B cell (primary cell): ENCODE measurements around the gene GRIK2. TPM values are rescaled to one million over a fixed set of nuclear protein-coding genes. Genes with fewer than 3 reads are reported as not detected.

ENCODE experiments used
- ATAC-seq: fragments of 200-7000 bp; cut with Tn5 transposase; one replicate; pipeline ENCODE4 v1.10.0; 2021; ENCODE audit warnings: low read depth, mild to moderate bottlenecking, moderate number of reproducible peaks, moderate library complexity
- CTCF ChIA-PET: fragments of 350-600 bp; sonication (Branson Sonifier 250); formaldehyde crosslinking; loops from one replicate; lab custom pipeline; 2021; ENCODE audit warnings: antibody characterized with exemption, inconsistent platforms; lab: Charles Lee
- POLR2A ChIA-PET: fragments of 350-600 bp; sonication (Branson Sonifier 250); formaldehyde crosslinking; loops from one replicate; lab custom pipeline; 2021; ENCODE audit warnings: antibody characterized with exemption; lab: Charles Lee
- DNase-seq: peaks from one replicate; pipeline ENCODE4 v3.0.0; 2013
- H2AFZ ChIP-seq: 2 replicates; pipeline ENCODE4 v1.6.1; 2012; ENCODE audit warnings: mild to moderate bottlenecking, low read depth, low read length; ENCODE audit not compliant: insufficient read depth, poor library complexity, severe bottlenecking
- H3K27ac ChIP-seq, 2 donors: 1 replicate in 1 of 2; 2 replicates in 1 of 2; pipeline ENCODE4 v1.5.1; 2012 to 2013; ENCODE audit warnings: low read length in 2 of 2, mild to moderate bottlenecking in 2 of 2, moderate library complexity in 1 of 2
- H3K27me3 ChIP-seq, 4 experiments: fragments of 200-600 bp in 1 of 4; sonication (generic) in 1 of 4; replicated peaks in 1 of 4; 1 replicate in 2 of 4; 2 replicates in 2 of 4; pipeline versions ENCODE4 v1.6.1 to v1.7.0; 2013 to 2016; ENCODE audit warnings: low read length in 3 of 4, mild to moderate bottlenecking in 2 of 4, mixed read lengths in 1 of 4, moderate library complexity in 1 of 4; ENCODE audit not compliant: insufficient read depth in 4 of 4, control insufficient read depth in 3 of 4; ENCODE audit errors: control extremely low read depth in 1 of 4
- H3K36me3 ChIP-seq, 2 experiments: replicated peaks in 1 of 2; 1 replicate in 1 of 2; 2 replicates in 1 of 2; pipeline versions ENCODE4 v1.6.1 to v1.7.1; 2013; ENCODE audit warnings: low read length in 1 of 2; ENCODE audit not compliant: insufficient read depth in 2 of 2, control insufficient read depth in 1 of 2; ENCODE audit errors: control extremely low read depth in 1 of 2, extremely low read depth in 1 of 2
- H3K4me1 ChIP-seq, 2 donors: fragments of 200-600 bp in 1 of 2; sonication (generic) in 1 of 2; 1 replicate in 1 of 2; 2 replicates in 1 of 2; pipeline versions ENCODE4 v1.5.1 to v1.6.1; 2013 to 2017; ENCODE audit warnings: low read length in 2 of 2; ENCODE audit not compliant: control insufficient read depth in 2 of 2, insufficient read depth in 2 of 2
- H3K4me2 ChIP-seq: replicated peaks from 2 replicates; pipeline ENCODE3; 2012; ENCODE audit warnings: mild to moderate bottlenecking, low read depth, low read length; ENCODE audit not compliant: poor library complexity, severe bottlenecking
- H3K4me3 ChIP-seq, 5 experiments: fragments of 200-600 bp in 1 of 5; sonication (generic) in 1 of 5; 1 replicate in 3 of 5; 2 replicates in 2 of 5; pipeline versions ENCODE4 v1.5.1 to v1.7.0; 2011 to 2016; ENCODE audit warnings: low read length in 4 of 5, mild to moderate bottlenecking in 4 of 5, low read depth in 2 of 5, control low read depth in 1 of 5, moderate library complexity in 1 of 5; ENCODE audit not compliant: insufficient read depth in 1 of 5; ENCODE audit errors: control extremely low read depth in 1 of 5, extremely low read depth in 1 of 5
- H3K79me2 ChIP-seq: fragments of 200-600 bp; sonication (generic); one replicate; pipeline ENCODE4 v1.6.0; 2016; ENCODE audit warnings: low read length; ENCODE audit not compliant: control insufficient read depth, insufficient read depth
- H3K9ac ChIP-seq: fragments of 200-600 bp; sonication (generic); 2 replicates; pipeline ENCODE4 v1.6.1; 2017; ENCODE audit warnings: mild to moderate bottlenecking, low read length, moderate library complexity
- H3K9me3 ChIP-seq, 3 donors: one replicate each; pipeline versions ENCODE4 v1.6.1 to v1.7.1; 2013; ENCODE audit warnings: low read length in 2 of 3; ENCODE audit not compliant: control insufficient read depth in 2 of 3, insufficient read depth in 1 of 3; ENCODE audit errors: control extremely low read depth in 1 of 3
- H4K20me1 ChIP-seq: 2 replicates; pipeline ENCODE4 v1.6.0; 2012; ENCODE audit warnings: mild to moderate bottlenecking, low read length; ENCODE audit not compliant: insufficient read depth, control insufficient read depth, poor library complexity, severe bottlenecking
- H3K27ac Mint-ChIP-seq: one replicate; pipeline ENCODE4 v1.8.0; 2021; ENCODE audit warnings: mixed read lengths
- H3K27me3 Mint-ChIP-seq: one replicate; pipeline ENCODE4 v1.8.0; 2021; ENCODE audit warnings: mixed read lengths
- H3K4me1 Mint-ChIP-seq: one replicate; pipeline ENCODE4 v1.8.0; 2021; ENCODE audit warnings: mixed read lengths
- H3K4me3 Mint-ChIP-seq: one replicate; pipeline ENCODE4 v1.8.0; 2021; ENCODE audit warnings: mixed read lengths
- H3K9me3 Mint-ChIP-seq: one replicate; pipeline ENCODE4 v1.8.0; 2022; ENCODE audit warnings: mixed read lengths; ENCODE audit not compliant: insufficient read depth
- CTCF ChIP-seq: fragments of 200-600 bp; IDR thresholded peaks from one replicate; pipeline ENCODE4 v1.8.0; 2022; ENCODE audit warnings: antibody characterized with exemption, mild to moderate bottlenecking
- EZH2 ChIP-seq: IDR thresholded peaks from 2 replicates; pipeline ENCODE4 v1.6.1; 2012; ENCODE audit warnings: borderline replicate concordance, low read depth, mild to moderate bottlenecking, moderate library complexity, low read length; ENCODE audit not compliant: insufficient read depth, poor library complexity, severe bottlenecking
- WGBS: methylation state at CpG from one replicate; pipeline ENCODE4 v1.1.5; 2013; ENCODE audit warnings: missing lambda C conversion rate; ENCODE audit not compliant: insufficient coverage; 5-methylcytosine and 5-hydroxymethylcytosine counted together
- intact Hi-C: fragments of 100-400 bp; cut with micrococcal nuclease; formaldehyde crosslinking; loops from one replicate; pipeline ENCODE4 v1.10.0; 2022
- polyA plus RNA-seq: library from polyadenylated mRNA; depleted of rRNA; stranded (reverse); fragments of >200 nt; gene quantifications from 2 replicates; pipeline ENCODE4 v1.2.3, GENCODE V29; 2012
- total RNA-seq, 2 donors: library from RNA; stranded (reverse); fragments of 120-200 nt in 1 of 2; gene quantifications; 1 replicate in 1 of 2; 2 replicates in 1 of 2; pipeline versions ENCODE4 v1.2.3 to v1.2.4, GENCODE V29; 2013 to 2022

Gene GRIK2
- total and polyA plus RNA-seq, 2 donors (not counting 1 experiment from before 2014, with no cell fraction given): not detected

GRCh38 chr6:101443315-101443714 lies 49.8 kb downstream of the GRIK2 start:
- Histone ChIP-seq H3K79me2 (no peaks in the 10 kb centered on the region), H3K9ac (no peak overlapping the region), H3K4me1 (no peaks in the 10 kb centered on the region), H3K4me3 (no peak overlapping the region), H3K4me2 (no peak overlapping the region), H3K27me3 (no peaks in the 10 kb centered on the region), H3K9me3 (no peaks in the 10 kb centered on the region), H4K20me1 (no peaks in the 10 kb centered on the region), H3K36me3 (no peaks in the 10 kb centered on the region), H2AFZ (no peak overlapping the region), H3K27ac (no peak overlapping the region)
- DNase-seq (no peak), ATAC-seq (no peak)
- no peak for TF ChIP-seq EZH2
- H3K9me3 Mint-ChIP-seq: no peaks in the 10 kb centered on the region
- ChIA-PET CTCF (no interaction called here), POLR2A (no interaction called here)
- intact Hi-C loops: no loop called here
- H3K27me3 Mint-ChIP-seq: no peaks in the 10 kb centered on the region
- H3K27ac Mint-ChIP-seq: no peak overlapping the region
- H3K4me1 Mint-ChIP-seq: no peaks in the 10 kb centered on the region
- no peak overlapping the region for H3K4me3 Mint-ChIP-seq

DNA sequence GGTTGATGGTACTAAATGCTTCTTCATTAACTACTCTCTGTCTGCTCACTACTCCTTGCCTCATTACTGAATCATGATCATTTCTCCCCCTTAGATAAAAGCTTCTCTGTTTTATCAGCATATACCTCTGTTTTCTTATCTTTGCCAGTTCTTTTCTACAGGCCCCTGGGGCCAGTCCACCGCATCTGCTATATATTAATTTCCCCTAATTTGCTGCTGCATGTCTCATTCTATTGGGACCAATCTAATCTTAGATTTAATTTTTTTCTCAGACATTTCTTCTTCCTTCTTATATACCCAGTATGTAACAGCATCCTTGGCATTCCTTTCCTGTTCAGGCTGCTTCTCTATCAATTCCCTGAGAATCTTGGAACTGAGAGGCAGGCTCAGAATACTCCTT lies 51.2 kb downstream of the GRIK2 start:
- TF ChIP-seq EZH2 (no peak), CTCF (no peak)
- no peak overlapping the region for H2AFZ ChIP-seq
- no peak overlapping the region for H3K4me3 Mint-ChIP-seq
- POLR2A ChIA-PET: no interaction called here
- H3K27ac Mint-ChIP-seq: no peak overlapping the region
- H4K20me1 ChIP-seq: no peaks in the 10 kb centered on the region
- ATAC-seq (no peak), DNase-seq (no peak)
- H3K27ac ChIP-seq: no peak overlapping the region
- H3K27me3 Mint-ChIP-seq: no peaks in the 10 kb centered on the region
- no peaks in the 10 kb centered on the region for H3K4me1 ChIP-seq
- intact Hi-C loops: no loop called here
- H3K36me3 ChIP-seq: no peaks in the 10 kb centered on the region
- no peaks in the 10 kb centered on the region for H3K27me3 ChIP-seq
- no peaks in the 10 kb centered on the region for H3K79me2 ChIP-seq
- no peak overlapping the region for H3K4me3 ChIP-seq
- no peaks in the 10 kb centered on the region for H3K9me3 ChIP-seq
- H3K4me1 Mint-ChIP-seq: no peaks in the 10 kb centered on the region
- no peaks in the 10 kb centered on the region for H3K9me3 Mint-ChIP-seq
- no peak overlapping the region for H3K9ac ChIP-seq
- CTCF ChIA-PET: no interaction called here
- no peak overlapping the region for H3K4me2 ChIP-seq
- WGBS: 90% methylated on average over 1 of the region's 1 CpG
